ENCODE data around the gene ATG7.

GRCh38 chr3:11593318-11594034 is 321.3 kb downstream of the ATG7 start:
- no peak for TF ChIP-seq CTCF (IDR thresholded peaks at IDR 0.05)
- no peak for TF ChIP-seq POLR2A (IDR thresholded peaks at IDR 0.05)
- no peak for TF ChIP-seq POLR2AphosphoS5 (IDR thresholded peaks at IDR 0.05)
